IMR-90 (cell line): ENCODE measurements around the gene ZC3H14. TPM values are rescaled to one million over a fixed set of nuclear protein-coding genes. Genes with fewer than 3 reads are reported as not detected.

ENCODE experiments used
- ATAC-seq: fragments of 200-7000 bp; cut with Tn5 transposase; 2 replicates; pipeline ENCODE4 v1.9.1; 2020; ENCODE audit warnings: low read depth, mild to moderate bottlenecking, moderate library complexity
- BruUV-seq: library from RNA; stranded (reverse); fragments of 400-500 nt; replicated peaks from 2 replicates; lab custom pipeline; 2021; lab: Mats Ljungman, UMichigan
- CTCF ChIA-PET: fragments of 300-600 bp; formaldehyde crosslinking; extraction: SDS; loops from one replicate; lab custom pipeline; 2021; ENCODE audit warnings: antibody characterized with exemption; lab: Yijun Ruan, JAX
- POLR2A ChIA-PET: fragments of 300-600 bp; sonication (Branson Sonifier 250); formaldehyde crosslinking; loops from one replicate; lab custom pipeline; 2022; ENCODE audit warnings: antibody characterized with exemption; ENCODE audit not compliant: unreplicated experiment; lab: Charles Lee
- DNase-seq: peaks from one replicate; pipeline ENCODE4 v3.0.0; 2013
- H2AFZ ChIP-seq: replicated peaks from 2 replicates; pipeline ENCODE3; 2013; ENCODE audit warnings: low read length, mild to moderate bottlenecking; ENCODE audit not compliant: poor library complexity
- H2AK5ac ChIP-seq: 2 replicates; pipeline ENCODE4 v1.6.1; 2013; ENCODE audit warnings: low read depth, low read length, inconsistent platforms
- H2AK9ac ChIP-seq: replicated peaks from 2 replicates; pipeline ENCODE3; 2013; ENCODE audit warnings: mild to moderate bottlenecking, low read depth, low read length, moderate library complexity; ENCODE audit not compliant: poor library complexity
- H2BK120ac ChIP-seq: 2 replicates; pipeline ENCODE4 v1.6.1; 2013; ENCODE audit warnings: low read depth, low read length, inconsistent platforms
- H2BK15ac ChIP-seq: 3 replicates; pipeline ENCODE4 v1.6.1; 2013; ENCODE audit warnings: low read depth, low read length, inconsistent platforms
- H2BK20ac ChIP-seq: 2 replicates; pipeline ENCODE4 v1.6.1; 2013; ENCODE audit warnings: low read depth, mild to moderate bottlenecking, inconsistent platforms, low read length, moderate library complexity
- H2BK5ac ChIP-seq: 2 replicates; pipeline ENCODE4 v1.6.1; 2013; ENCODE audit warnings: mild to moderate bottlenecking, low read depth, low read length, inconsistent platforms; ENCODE audit not compliant: poor library complexity, severe bottlenecking
- H3K14ac ChIP-seq: replicated peaks from 2 replicates; pipeline ENCODE4 v1.6.1; 2013; ENCODE audit warnings: low read depth, low read length, inconsistent platforms
- H3K18ac ChIP-seq: 2 replicates; pipeline ENCODE4 v1.6.1; 2013; ENCODE audit warnings: low read depth, low read length, control low read depth
- H3K23ac ChIP-seq: 2 replicates; pipeline ENCODE4 v1.6.1; 2013; ENCODE audit warnings: low read depth, low read length, inconsistent platforms
- H3K27ac ChIP-seq: 2 replicates; pipeline ENCODE4 v1.5.1; 2013; ENCODE audit warnings: mild to moderate bottlenecking, control low read depth, low read length; ENCODE audit not compliant: insufficient read depth
- H3K27me3 ChIP-seq: 2 replicates; pipeline ENCODE4 v1.6.1; 2013; ENCODE audit warnings: low read length; ENCODE audit not compliant: control insufficient read depth, insufficient read depth
- H3K36me3 ChIP-seq: 2 replicates; pipeline ENCODE4 v1.6.1; 2013; ENCODE audit warnings: low read length, mixed read lengths; ENCODE audit not compliant: control insufficient read depth, insufficient read depth
- H3K4ac ChIP-seq: 2 replicates; pipeline ENCODE4 v1.6.1; 2013; ENCODE audit warnings: low read depth, low read length, inconsistent platforms
- H3K4me1 ChIP-seq: 2 replicates; pipeline ENCODE4 v1.6.1; 2013; ENCODE audit warnings: low read length, mixed read lengths; ENCODE audit not compliant: control insufficient read depth, insufficient read depth
- H3K4me2 ChIP-seq: 2 replicates; pipeline ENCODE4 v1.6.1; 2013; ENCODE audit warnings: low read depth, mild to moderate bottlenecking, control low read depth, low read length, moderate library complexity
- H3K4me3 ChIP-seq: 2 replicates; pipeline ENCODE4 v1.5.1; 2013; ENCODE audit warnings: low read depth, mild to moderate bottlenecking, control low read depth, low read length, moderate library complexity; ENCODE audit not compliant: insufficient read depth
- H3K56ac ChIP-seq: 2 replicates; pipeline ENCODE4 v1.6.1; 2013; ENCODE audit warnings: low read length, inconsistent platforms; ENCODE audit not compliant: insufficient read depth; ENCODE audit errors: extremely low read depth
- H3K79me1 ChIP-seq, 2 experiments: 2 replicates each; pipeline ENCODE4 v1.6.1; 2013; ENCODE audit warnings: low read length in 2 of 2, inconsistent platforms in 1 of 2, low read depth in 1 of 2
- H3K9ac ChIP-seq: 2 replicates; pipeline ENCODE4 v1.6.1; 2013; ENCODE audit warnings: low read depth, low read length, control low read depth
- H3K9me1 ChIP-seq: 2 replicates; pipeline ENCODE4 v1.6.1; 2013; ENCODE audit warnings: low read length, inconsistent platforms; ENCODE audit not compliant: insufficient read depth
- H3K9me3 ChIP-seq: 2 replicates; pipeline ENCODE4 v1.6.1; 2013; ENCODE audit warnings: low read length; ENCODE audit not compliant: control insufficient read depth, insufficient read depth
- H4K20me1 ChIP-seq: 2 replicates; pipeline ENCODE4 v1.6.1; 2013; ENCODE audit warnings: low read length, inconsistent platforms; ENCODE audit not compliant: insufficient read depth
- H4K5ac ChIP-seq: 2 replicates; pipeline ENCODE4 v1.6.1; 2013; ENCODE audit warnings: mild to moderate bottlenecking, low read depth, low read length, control low read depth
- H4K8ac ChIP-seq, 2 experiments: 2 replicates each; pipeline ENCODE4 v1.6.1; 2013; ENCODE audit warnings: low read depth in 2 of 2, low read length in 2 of 2, control low read depth in 1 of 2, inconsistent platforms in 1 of 2
- H4K91ac ChIP-seq: 2 replicates; pipeline ENCODE4 v1.6.1; 2013; ENCODE audit warnings: low read depth, low read length, inconsistent platforms; ENCODE audit not compliant: insufficient read depth
- BHLHE40 ChIP-seq: fragments of 150-350 bp; IDR thresholded peaks from 2 replicates; pipeline ENCODE4 v1.6.1; 2016; ENCODE audit warnings: mild to moderate bottlenecking, low read depth, low read length
- CHD1 ChIP-seq: IDR thresholded peaks from 2 replicates; pipeline ENCODE4 v1.6.1; 2012; ENCODE audit warnings: low read depth, low read length, improper control_type of control experiment
- CTCF ChIP-seq: conservative IDR thresholded peaks from 2 replicates; pipeline ENCODE4 v1.5.1; 2012; ENCODE audit warnings: mild to moderate bottlenecking, low read depth, low read length, improper control_type of control experiment
- MAZ ChIP-seq: IDR thresholded peaks from 2 replicates; pipeline ENCODE4 v1.6.1; 2012; ENCODE audit warnings: low read depth, mild to moderate bottlenecking, low read length, improper control_type of control experiment, moderate library complexity, borderline replicate concordance
- MXI1 ChIP-seq: IDR thresholded peaks from 2 replicates; pipeline ENCODE4 v1.6.1; 2012; ENCODE audit warnings: low read depth, mild to moderate bottlenecking, low read length, moderate library complexity, borderline replicate concordance
- SMC3 ChIP-seq: fragments of 150-350 bp; IDR thresholded peaks from 2 replicates; pipeline ENCODE4 v1.6.1; 2016; ENCODE audit warnings: low read depth, mild to moderate bottlenecking, antibody characterized with exemption, low read length, moderate library complexity
- WGBS, 2 experiments: methylation state at CpG; one replicate each; pipeline versions ENCODE4 v1.1.5 to v1.1.7; 2013; ENCODE audit warnings: missing lambda C conversion rate in 2 of 2; ENCODE audit not compliant: insufficient read length in 1 of 2; ENCODE audit errors: extremely low coverage in 2 of 2; 5-methylcytosine and 5-hydroxymethylcytosine counted together
- dilution Hi-C: fragments of 300-500 bp; cut with HindIII; formaldehyde crosslinking; loops from one replicate; pipeline ENCODE4 v1.14.3; 2018; ENCODE audit warnings: low sequenced_read_pairs; ENCODE audit not compliant: unreplicated experiment
- in situ Hi-C: fragments of 300-500 bp; cut with MboI; formaldehyde crosslinking; loops from 3 replicates; pipeline ENCODE4 v1.14.3; 2019; ENCODE audit warnings: low sequenced_read_pairs, inconsistent platforms, mixed read lengths
- intact Hi-C: fragments of 100-400 bp; cut with micrococcal nuclease; formaldehyde crosslinking; loops from 2 replicates; pipeline ENCODE4 v1.10.0; 2022
- polyA plus RNA-seq, 3 experiments: library from polyadenylated mRNA; depleted of rRNA; stranded (reverse); fragments of >200 nt; gene quantifications; 2 replicates each; pipeline ENCODE4 v1.2.3, GENCODE V29; 2012; ENCODE audit warnings: low replicate concordance in 1 of 3
- total RNA-seq: library from RNA; depleted of rRNA; stranded (reverse); fragments of >200 nt; gene quantifications from 2 replicates; pipeline ENCODE4 v1.2.3, GENCODE V29; 2012

ZC3H14 gene
- total and polyA plus RNA-seq, 2 of the 4 experiments (the other 2 are of a cell fraction) = 72.5 to 111 TPM

DNA sequence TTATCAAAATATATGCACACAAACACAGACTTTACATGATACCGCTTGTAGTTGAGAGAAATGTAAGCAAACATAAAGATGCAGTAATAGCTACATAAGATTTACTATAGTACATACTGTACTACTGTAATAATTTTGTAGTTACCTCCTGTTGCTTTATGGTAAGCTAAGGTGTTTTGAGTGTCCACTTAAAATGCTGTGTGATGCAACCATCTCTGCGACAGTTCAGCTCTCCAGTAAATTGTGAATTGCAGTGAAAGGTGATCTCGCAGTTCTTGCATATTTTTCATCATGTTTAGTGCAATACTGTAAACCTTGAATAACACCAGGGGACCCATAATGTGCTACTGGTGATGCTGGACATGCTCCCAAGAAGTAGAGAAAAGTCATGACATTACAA, 21.6 kb downstream of the ZC3H14 start:
- H3K36me3 ChIP-seq = peaks cover 24% of the 10 kb centered on the region
- no peak overlapping the region for H2BK120ac ChIP-seq
- DNase-seq (no peak), ATAC-seq (no peak)
- intact Hi-C loops = loop anchor here (10.0 kb wide), 1 partner anchor 430 kb away; no protein-coding TSS in a partner anchor
- H2BK15ac ChIP-seq = no peak overlapping the region
- no peak overlapping the region for H3K9ac ChIP-seq
- no peak overlapping the region for H2BK20ac ChIP-seq
- no peak overlapping the region for H3K4ac ChIP-seq
- H3K27ac ChIP-seq = no peak overlapping the region
- no peak overlapping the region for H2AFZ ChIP-seq
- POLR2A ChIA-PET = no interaction called here
- no peak overlapping the region for H4K91ac ChIP-seq
- H3K4me3 ChIP-seq = no peak overlapping the region
- no peak overlapping the region for H3K23ac ChIP-seq
- no peak overlapping the region for H4K5ac ChIP-seq
- TF ChIP-seq SMC3 = no peak
- no peak for TF ChIP-seq BHLHE40
- no peak for TF ChIP-seq MAZ
- TF ChIP-seq MXI1 = no peak
- no peak for TF ChIP-seq CHD1
- TF ChIP-seq CTCF = no peak
- H3K79me1 ChIP-seq = peaks cover 5 to 18% of the 10 kb centered on the region in 2 experiments; a peak in 3 of 4 replicates
- no peaks in the 10 kb centered on the region for H4K20me1 ChIP-seq
- H3K4me2 ChIP-seq = no peak overlapping the region
- no peak overlapping the region for H3K56ac ChIP-seq
- H3K14ac ChIP-seq = no peak overlapping the region
- dilution Hi-C loops = no loop called here
- no peak overlapping the region for H3K18ac ChIP-seq
- H3K27me3 ChIP-seq = no peaks in the 10 kb centered on the region
- no TSS peak for BruUV-seq
- H2AK9ac ChIP-seq = no peak overlapping the region
- in situ Hi-C loops = no loop called here
- CTCF ChIA-PET = no interaction called here
- H3K4me1 ChIP-seq = no peaks in the 10 kb centered on the region
- no peak overlapping the region for H2BK5ac ChIP-seq
- H4K8ac ChIP-seq = no peak overlapping the region
- no peak overlapping the region for H2AK5ac ChIP-seq
- no peaks in the 10 kb centered on the region for H3K9me1 ChIP-seq
- no CpG with 5 or more reads among the region's 3 CpGs for WGBS, 2 experiments
- no peaks in the 10 kb centered on the region for H3K9me3 ChIP-seq
